ENCODE data around the gene PLSCR5.

PLSCR5 gene

DNA sequence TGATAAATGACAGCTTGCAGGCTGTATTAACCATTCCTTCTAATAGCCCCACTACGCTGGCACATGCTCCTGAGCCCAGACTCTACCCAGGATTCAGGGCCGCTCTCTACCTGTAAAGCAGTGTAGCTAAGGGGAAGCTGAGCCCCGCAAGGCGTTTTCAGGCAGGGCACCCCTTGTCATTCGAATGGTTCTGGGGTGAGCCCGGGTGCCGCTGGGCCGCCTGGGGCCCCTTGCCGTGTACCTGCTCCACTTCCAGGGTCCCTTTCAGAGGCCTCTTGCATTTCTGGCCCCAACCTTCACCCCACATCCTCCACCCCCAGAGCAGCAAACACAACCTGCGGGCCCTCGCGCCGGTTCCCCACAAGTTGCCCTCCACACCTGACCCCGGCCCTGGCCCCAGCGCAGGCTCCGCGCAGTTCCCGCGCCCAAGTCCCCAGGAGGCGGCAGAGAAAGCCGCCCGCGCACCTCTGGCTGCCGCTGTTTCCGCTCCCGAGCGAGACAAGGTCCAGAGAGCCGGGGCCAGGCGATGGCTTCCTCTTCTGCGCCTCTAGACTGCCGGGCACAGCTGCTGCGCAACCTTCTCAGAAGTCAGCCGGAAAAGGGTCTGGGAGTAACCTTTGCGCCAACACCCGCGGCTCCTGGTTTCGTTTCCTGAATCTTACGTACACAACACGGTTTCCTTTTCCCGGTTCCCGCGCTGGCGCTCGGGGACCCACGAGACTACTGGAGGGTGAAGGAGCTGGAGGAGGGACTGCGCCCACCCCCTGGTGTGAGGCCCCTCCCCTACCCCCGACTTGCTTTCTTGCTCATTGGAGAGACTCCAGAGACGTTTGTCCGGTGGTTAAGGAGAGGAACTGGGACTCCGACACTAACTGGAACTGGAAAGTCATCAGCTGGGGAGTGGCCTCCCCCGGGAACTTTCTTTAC lies 60.9 kb downstream of the PLSCR5 start, which contains the start of gene PLSCR1:
Gene PLSCR1 (minus strand): TSS at position 606 of the 927 bp plus-strand sequence. CDS start 8,055 bp downstream, outside the sequence.
- DNase-seq (ENCODE audit: low read depth) = peak; percentile 42

DNA sequence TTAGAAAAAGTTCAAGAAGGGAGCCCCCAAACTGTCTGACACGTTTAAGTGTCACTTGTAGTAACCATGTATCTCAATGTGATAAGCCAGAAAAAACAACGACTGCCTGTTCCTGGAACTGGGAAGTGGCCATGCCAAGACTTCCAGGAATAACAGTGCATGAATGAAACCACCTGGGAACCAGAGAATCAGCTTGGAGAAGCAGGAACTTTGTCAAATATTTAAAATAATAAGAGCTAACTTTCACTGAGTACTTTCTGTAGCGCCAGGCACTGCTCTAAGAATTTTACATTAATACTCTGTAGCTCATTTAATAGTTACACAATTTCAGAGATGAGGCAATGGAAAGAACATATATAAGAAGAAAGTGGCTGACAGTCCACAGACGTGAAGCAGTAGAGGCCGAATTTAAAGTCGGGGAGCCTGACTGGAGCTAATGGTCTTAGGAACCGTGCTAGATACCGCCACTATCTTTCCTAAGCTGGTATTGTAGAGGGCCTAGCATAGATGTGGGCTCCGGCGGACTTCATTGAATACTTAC lies 61.6 kb downstream of the PLSCR5 start:
- DNase-seq (ENCODE audit: low read depth) = no peak

DNA sequence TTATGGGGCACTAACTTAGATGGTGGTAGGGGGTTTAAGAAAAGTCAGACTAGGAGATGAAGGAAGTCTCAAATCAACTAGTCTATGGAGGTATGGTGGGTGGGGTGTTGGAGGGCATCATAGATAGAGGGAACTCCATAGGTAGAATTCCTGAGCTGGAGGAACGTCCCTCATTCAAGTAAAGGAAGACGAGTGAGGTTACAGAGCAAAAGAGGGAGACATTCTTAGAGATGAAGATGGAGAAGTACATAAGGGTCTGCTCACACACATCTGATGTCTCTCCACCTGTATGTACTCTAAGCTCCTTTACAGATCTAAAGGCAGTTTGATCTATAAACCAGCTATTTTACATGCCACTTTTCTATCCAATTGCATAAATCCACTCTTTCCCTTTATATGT lies 62.2 kb downstream of the PLSCR5 start:
- no peak for DNase-seq (ENCODE audit: low read depth)

DNA sequence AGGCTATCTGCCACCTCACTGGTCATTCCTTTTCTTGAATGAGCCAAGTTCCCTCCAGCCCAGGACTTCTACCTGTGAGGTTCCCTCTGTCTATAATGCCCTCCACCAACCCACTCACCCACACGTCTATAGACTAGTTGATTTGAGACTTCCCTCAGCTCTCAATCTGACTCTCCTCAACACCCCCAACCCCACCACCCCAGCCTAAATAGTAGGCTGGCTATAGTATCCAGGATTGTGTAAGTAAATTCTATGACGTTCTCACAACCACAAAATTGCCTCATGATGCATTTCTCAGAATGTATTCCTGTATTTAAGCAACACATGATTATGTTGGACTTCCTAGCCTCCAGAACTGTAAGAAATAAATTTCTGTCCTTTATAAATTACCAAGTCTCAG lies 63.0 kb downstream of the PLSCR5 start:
- no peak for DNase-seq (ENCODE audit: low read depth)

DNA sequence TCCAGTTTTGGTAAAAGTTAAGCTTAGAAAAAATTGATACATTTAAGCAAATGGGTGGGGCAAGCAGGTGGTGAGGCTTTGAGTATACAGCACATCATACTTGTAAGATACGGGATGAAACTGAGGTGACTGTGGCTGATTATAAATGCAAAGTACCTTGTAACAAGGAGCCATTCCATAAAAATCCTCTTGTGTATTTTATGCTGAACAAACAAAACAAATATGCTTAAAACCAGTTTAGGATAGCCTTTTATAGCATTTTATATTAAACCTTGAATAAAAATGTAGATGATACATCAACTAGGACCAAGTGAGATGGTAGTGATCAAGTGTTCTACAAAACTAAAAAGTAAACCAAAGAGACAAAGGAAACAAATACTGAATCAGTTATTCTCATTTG lies 64.2 kb downstream of the PLSCR5 start:
- no peak for DNase-seq (ENCODE audit: low read depth)

DNA sequence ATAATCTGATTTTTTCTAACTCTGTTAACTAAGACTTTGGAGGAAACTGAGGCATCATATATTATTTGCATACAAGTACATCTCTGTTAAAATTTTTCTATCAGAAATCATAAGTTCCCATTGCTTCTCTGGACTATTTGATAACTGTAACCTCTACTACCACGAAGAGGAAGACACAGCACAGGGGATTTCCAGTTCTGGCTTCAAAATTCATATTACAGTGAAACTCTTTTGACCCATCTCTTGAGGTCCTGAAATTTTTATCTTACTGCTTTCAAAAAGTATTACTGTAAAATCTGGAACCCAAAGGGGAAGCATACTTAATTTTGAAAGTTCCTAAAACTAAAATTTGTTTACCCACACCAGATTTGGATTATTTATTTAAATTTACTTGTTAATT lies 64.9 kb downstream of the PLSCR5 start:
- DNase-seq (ENCODE audit: low read depth) = no peak

DNA sequence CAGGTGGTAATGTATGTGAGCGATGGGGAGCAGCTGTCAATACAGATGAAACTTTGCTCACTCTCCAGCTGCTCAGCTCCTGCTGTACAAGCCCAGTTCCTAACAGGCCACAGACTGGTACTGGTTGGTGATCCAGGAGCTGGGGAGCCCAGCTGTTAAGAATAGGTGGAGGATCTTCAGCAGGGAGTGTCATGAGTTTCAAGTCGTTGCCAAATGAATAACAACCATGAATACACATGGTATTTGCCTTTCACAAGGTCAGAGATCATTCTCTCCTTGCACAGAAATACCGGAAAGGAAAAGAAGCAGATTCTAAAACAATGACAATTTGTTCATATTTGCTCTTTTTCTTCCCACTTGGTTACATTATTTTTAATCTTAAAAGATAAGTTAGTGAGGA lies 65.8 kb downstream of the PLSCR5 start:
- no peak for DNase-seq (ENCODE audit: low read depth)

DNA sequence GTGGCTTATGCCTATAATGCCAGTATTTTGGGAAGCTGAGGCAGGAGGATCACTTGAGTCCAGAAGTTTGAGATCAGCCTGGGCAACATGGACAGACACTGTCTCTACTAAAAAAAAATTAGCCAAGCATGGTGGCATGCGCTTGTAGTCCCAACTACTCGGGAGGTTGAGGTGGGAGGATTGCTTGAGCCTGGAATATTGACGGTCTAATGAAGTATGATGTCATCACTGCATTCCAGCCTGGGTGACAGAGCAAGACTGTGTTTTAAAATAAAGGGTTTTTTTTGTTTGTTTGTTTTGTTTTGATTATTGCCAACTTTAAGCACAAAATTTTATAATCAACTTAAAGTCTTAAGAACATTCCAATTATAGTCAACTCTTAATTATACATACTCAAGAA lies 67.5 kb downstream of the PLSCR5 start:
- no peak for DNase-seq (ENCODE audit: low read depth)

DNA sequence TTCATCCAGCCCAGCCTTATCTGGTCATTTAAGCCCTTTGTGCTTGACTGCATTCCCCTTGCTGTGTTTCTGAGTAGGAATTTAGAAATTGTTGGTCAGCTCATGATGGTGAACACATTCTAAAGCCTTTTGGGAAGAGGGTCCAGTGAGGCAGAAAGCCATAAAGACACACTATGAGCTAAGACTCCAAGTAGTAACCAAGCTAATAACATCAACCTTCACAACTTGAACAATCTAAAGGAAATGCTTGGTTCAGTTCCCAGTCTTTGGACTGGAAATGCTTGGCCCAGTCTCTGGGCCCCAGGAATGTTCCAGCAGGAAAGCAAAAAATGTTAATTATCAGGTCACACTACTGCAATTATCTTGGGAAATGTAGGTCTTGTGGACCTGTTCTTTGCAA lies 68.5 kb downstream of the PLSCR5 start:
- no peak for DNase-seq (ENCODE audit: low read depth)
